Subcutaneous abdominal adipose tissue (tissue), 5 donors: ENCODE data around the gene MYL11.
"Not testable (repeated sequence)": the region's sequence is repeated elsewhere in the genome, so short reads cannot be mapped to it uniquely, and the experiment has no call there.

Experiments
- H3K27ac ChIP-seq: one replicate; pipeline ENCODE4 v1.7.0; 2013; ENCODE audit warnings: low read depth, mild to moderate bottlenecking, inconsistent platforms, low read length, moderate library complexity
- H3K27me3 ChIP-seq, 5 donors: one replicate each; pipeline ENCODE4 v1.7.0; 2013; ENCODE audit warnings: low read length in 5 of 5, inconsistent platforms in 1 of 5; ENCODE audit not compliant: control insufficient read depth in 5 of 5, insufficient read depth in 4 of 5
- H3K36me3 ChIP-seq, 5 donors: one replicate each; pipeline ENCODE4 v1.7.0; 2013; ENCODE audit warnings: low read length in 5 of 5; ENCODE audit not compliant: control insufficient read depth in 5 of 5, insufficient read depth in 5 of 5
- H3K4me1 ChIP-seq, 5 donors: one replicate each; pipeline ENCODE4 v1.7.0; 2013; ENCODE audit warnings: low read length in 5 of 5, mild to moderate bottlenecking in 3 of 5, moderate library complexity in 1 of 5; ENCODE audit not compliant: control insufficient read depth in 5 of 5, insufficient read depth in 5 of 5
- H3K4me3 ChIP-seq, 5 donors: one replicate each; pipeline ENCODE4 v1.7.0; 2013; ENCODE audit warnings: low read length in 5 of 5, low read depth in 1 of 5
- H3K9ac ChIP-seq, 5 donors: one replicate each; pipeline ENCODE4 v1.7.0; 2013; ENCODE audit warnings: low read length in 5 of 5, mild to moderate bottlenecking in 4 of 5, moderate library complexity in 3 of 5
- H3K9me3 ChIP-seq, 5 donors: one replicate each; pipeline ENCODE4 v1.7.0; 2013; ENCODE audit warnings: low read length in 5 of 5; ENCODE audit not compliant: control insufficient read depth in 5 of 5
- donor health status: healthy.
- donor health status: healthy.
- donor health status: healthy.
- donor health status: healthy.
- donor health status: healthy.

The MYL11 gene

GRCh38 chr16:30395155-30395991 lies 20.8 kb downstream of the MYL11 start, which contains the start of gene ZNF48:
TSS of gene ZNF48 (plus strand) at chr16:30395420. CDS start at chr16:30395795, 375 bp downstream.
- Histone ChIP-seq H3K9me3 (no peaks in the 10 kb centered on the region), H3K27me3 (no peaks in the 10 kb centered on the region), H3K9ac (peak within 1 kb of the TSS; percentile 43 to 86 (median 78)), H3K36me3 (peaks cover 0 to 16% (median 10%) of the 10 kb centered on the region in 5 donors), H3K4me1 (peaks cover 2 to 29% (median 24%) of the 10 kb centered on the region in 5 donors), H3K4me3 (peak within 1 kb of the TSS; percentile 69 to 88 (median 75)), H3K27ac (peak within 1 kb of the TSS; percentile 52)

GRCh38 chr16:30395992-30396585 lies 21.5 kb downstream of the MYL11 start:
- Histone ChIP-seq H3K4me1 (peaks cover 2 to 33% (median 30%) of the 10 kb centered on the region in 5 donors), H3K27ac (peak overlapping the region; percentile 13), H3K36me3 (peaks cover 0 to 16% (median 10%) of the 10 kb centered on the region in 5 donors)

GRCh38 chr16:30396627-30397026 lies 22.0 kb downstream of the MYL11 start:
- H3K4me1 ChIP-seq = peaks cover 2 to 33% (median 30%) of the 10 kb centered on the region in 5 donors
- H3K27me3 ChIP-seq, H3K27ac ChIP-seq, H3K4me3 ChIP-seq, H3K9me3 ChIP-seq: not testable (repeated sequence)
- peaks cover 0 to 16% (median 10%) of the 10 kb centered on the region in 5 donors for H3K36me3 ChIP-seq
- H3K9ac ChIP-seq = peak overlapping the region in 2 of 5 donors; percentile 1 to 86

More at GRCh38 chr16:30395992-30396585, 21.5 kb downstream of the MYL11 start:
- peak overlapping the region; percentile 69 to 88 (median 75) for H3K4me3 ChIP-seq
- H3K9ac ChIP-seq = peak overlapping the region; percentile 43 to 86 (median 78)
- H3K27me3 ChIP-seq = no peaks in the 10 kb centered on the region
- no peaks in the 10 kb centered on the region for H3K9me3 ChIP-seq

GRCh38 chr16:30397056-30397455 lies 22.5 kb downstream of the MYL11 start:
- Histone ChIP-seq H3K4me3 (no peak overlapping the region), H3K4me1 (peaks cover 2 to 33% (median 30%) of the 10 kb centered on the region in 5 donors), H3K27ac (no peak overlapping the region), H3K9ac (peak overlapping the region in 1 of 5 donors; percentile 1), H3K9me3 (no peaks in the 10 kb centered on the region), H3K27me3 (no peaks in the 10 kb centered on the region), H3K36me3 (peaks cover 0 to 16% (median 10%) of the 10 kb centered on the region in 5 donors)

GRCh38 chr16:30397776-30398660 lies 23.4 kb downstream of the MYL11 start:
- Histone ChIP-seq H3K4me1 (peaks cover 2 to 33% (median 30%) of the 10 kb centered on the region in 5 donors), H3K27me3 (no peaks in the 10 kb centered on the region), H3K27ac (no peak overlapping the region), H3K9me3 (no peaks in the 10 kb centered on the region), H3K36me3 (peaks cover 0 to 16% (median 10%) of the 10 kb centered on the region in 5 donors), H3K4me3 (no peak overlapping the region), H3K9ac (no peak overlapping the region)

- no peak overlapping the region for H3K9ac ChIP-seq
- H3K4me3 ChIP-seq = no peak overlapping the region
- H3K27ac ChIP-seq = no peak overlapping the region
- H3K27me3 ChIP-seq = no peaks in the 10 kb centered on the region
- peaks cover 2 to 33% (median 30%) of the 10 kb centered on the region in 5 donors for H3K4me1 ChIP-seq
- no peaks in the 10 kb centered on the region for H3K9me3 ChIP-seq
- peaks cover 0 to 16% (median 10%) of the 10 kb centered on the region in 5 donors for H3K36me3 ChIP-seq
Measured at GRCh38 chr16:30398661-30399434, 24.2 kb downstream of the MYL11 start.

GRCh38 chr16:30399435-30400186 lies 25.0 kb downstream of the MYL11 start:
- H3K4me3 ChIP-seq = peak overlapping the region; percentile 17 to 83 (median 80)
- peaks cover 2 to 28% (median 24%) of the 10 kb centered on the region in 5 donors for H3K4me1 ChIP-seq
- H3K9me3 ChIP-seq = no peaks in the 10 kb centered on the region
- H3K36me3 ChIP-seq = peaks cover 0 to 16% (median 10%) of the 10 kb centered on the region in 5 donors
- H3K9ac ChIP-seq = peak overlapping the region in 4 of 5 donors; percentile 79 to 86 (median 84)
- H3K27me3 ChIP-seq = no peaks in the 10 kb centered on the region
- peak overlapping the region; percentile 75 for H3K27ac ChIP-seq

- H3K9me3 ChIP-seq = no peaks in the 10 kb centered on the region
- H3K9ac ChIP-seq = no peak overlapping the region
- no peaks in the 10 kb centered on the region for H3K27me3 ChIP-seq
- peaks cover 0 to 16% (median 10%) of the 10 kb centered on the region in 5 donors for H3K36me3 ChIP-seq
- H3K4me3 ChIP-seq = no peak overlapping the region
- peaks cover 4 to 19% (median 17%) of the 10 kb centered on the region in 5 donors for H3K4me1 ChIP-seq
- no peak overlapping the region for H3K27ac ChIP-seq
Measured at GRCh38 chr16:30401768-30402425, 27.3 kb downstream of the MYL11 start.
